ENCODE results near the gene IRGQ. TPM values are rescaled to one million over a fixed set of nuclear protein-coding genes. Genes with fewer than 3 reads are reported as not detected.

The IRGQ gene
- total RNA-seq, 1 donor from 2014 or later = 27.4 TPM

GRCh38 chr19:43544077-43544476 lies 51.9 kb downstream of the IRGQ start:
- H4K20me1 ChIP-seq (ENCODE audit: low read depth) = no peaks in the 10 kb centered on the region
- H3K4me2 ChIP-seq = no peak overlapping the region
- no peak overlapping the region for H2AFZ ChIP-seq (replicated peaks)
- no peak for TF ChIP-seq EZH2phosphoT487 (IDR thresholded peaks at IDR 0.05)
- TF ChIP-seq, protein P1, sequence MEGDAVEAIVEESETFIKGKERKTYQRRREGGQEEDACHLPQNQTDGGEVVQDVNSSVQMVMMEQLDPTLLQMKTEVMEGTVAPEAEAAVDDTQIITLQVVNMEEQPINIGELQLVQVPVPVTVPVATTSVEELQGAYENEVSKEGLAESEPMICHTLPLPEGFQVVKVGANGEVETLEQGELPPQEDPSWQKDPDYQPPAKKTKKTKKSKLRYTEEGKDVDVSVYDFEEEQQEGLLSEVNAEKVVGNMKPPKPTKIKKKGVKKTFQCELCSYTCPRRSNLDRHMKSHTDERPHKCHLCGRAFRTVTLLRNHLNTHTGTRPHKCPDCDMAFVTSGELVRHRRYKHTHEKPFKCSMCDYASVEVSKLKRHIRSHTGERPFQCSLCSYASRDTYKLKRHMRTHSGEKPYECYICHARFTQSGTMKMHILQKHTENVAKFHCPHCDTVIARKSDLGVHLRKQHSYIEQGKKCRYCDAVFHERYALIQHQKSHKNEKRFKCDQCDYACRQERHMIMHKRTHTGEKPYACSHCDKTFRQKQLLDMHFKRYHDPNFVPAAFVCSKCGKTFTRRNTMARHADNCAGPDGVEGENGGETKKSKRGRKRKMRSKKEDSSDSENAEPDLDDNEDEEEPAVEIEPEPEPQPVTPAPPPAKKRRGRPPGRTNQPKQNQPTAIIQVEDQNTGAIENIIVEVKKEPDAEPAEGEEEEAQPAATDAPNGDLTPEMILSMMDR (IDR thresholded peaks at IDR 0.05) = no peak
- no peak for TF ChIP-seq EZH2 (IDR thresholded peaks at IDR 0.05)
- H3K79me2 ChIP-seq (ENCODE audit: low read depth) = no peaks in the 10 kb centered on the region
- H3K27me3 ChIP-seq = no peaks in the 10 kb centered on the region
- peaks cover 44% of the 10 kb centered on the region for H3K36me3 Mint-ChIP-seq
- H3K9me3 Mint-ChIP-seq = peaks cover 9% of the 10 kb centered on the region
- no peak overlapping the region for H3K9ac ChIP-seq
- no peak overlapping the region for H3K27ac Mint-ChIP-seq
- H3F3A ChIP-seq (ENCODE audit: low read depth) = no peaks in the 10 kb centered on the region
- H3K27ac ChIP-seq = no peak overlapping the region
- H3K4me1 ChIP-seq = no peaks in the 10 kb centered on the region
- H3K4me3 Mint-ChIP-seq = no peak overlapping the region
- peaks cover 4% of the 10 kb centered on the region for H3K36me3 ChIP-seq
- peaks cover 4% of the 10 kb centered on the region for H3K9me3 ChIP-seq (ENCODE audit: low read depth)
- H3K4me1 Mint-ChIP-seq = no peaks in the 10 kb centered on the region
- peaks cover 9% of the 10 kb centered on the region for H3K27me3 Mint-ChIP-seq (ENCODE audit: insufficient read depth, low read depth)
- DNase-seq (ENCODE audit: low spot score) = no peak
- H3K4me3 ChIP-seq = no peak overlapping the region

DNA sequence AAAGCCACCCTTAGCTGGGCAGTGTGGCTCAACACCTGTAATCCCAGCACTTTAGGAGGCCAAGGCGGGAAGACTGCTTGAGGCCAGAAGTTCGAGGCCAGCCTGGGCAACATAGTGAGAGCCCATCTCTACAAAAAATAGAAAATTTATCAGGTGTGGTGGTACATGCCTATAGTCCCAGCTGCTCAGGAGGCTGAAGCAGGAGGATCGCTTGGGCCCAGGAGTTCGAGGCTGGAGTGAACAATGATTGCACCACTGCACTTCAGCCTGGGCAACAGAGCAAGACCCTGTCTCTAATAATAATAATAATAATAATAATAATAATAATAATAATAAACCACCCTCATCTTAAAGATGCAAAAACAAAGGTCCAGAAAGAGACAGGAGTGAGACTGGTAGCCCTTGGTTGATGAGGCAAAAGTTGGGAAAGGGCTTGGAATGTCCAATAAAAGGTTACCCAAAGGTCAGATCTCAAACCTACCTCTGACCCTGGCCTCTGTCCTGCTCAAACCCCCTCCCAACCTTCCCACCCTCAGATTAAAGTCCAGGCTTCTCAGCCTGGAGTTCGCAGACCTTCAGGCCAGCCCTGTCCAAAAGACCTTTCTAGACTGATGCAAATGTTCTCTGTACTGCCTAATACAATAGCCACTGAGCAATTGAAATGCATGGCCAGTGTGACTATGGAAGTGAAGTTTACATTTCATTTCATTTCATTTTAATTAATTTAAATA lies 53.8 kb downstream of the IRGQ start:
- Mint-ChIP-seq H3K27me3 (ENCODE audit: insufficient read depth, low read depth) (peaks cover 7% of the 10 kb centered on the region), H3K4me3 (no peak overlapping the region), H3K9me3 (peaks cover 12% of the 10 kb centered on the region), H3K27ac (no peak overlapping the region), H3K36me3 (peaks cover 55% of the 10 kb centered on the region), H3K4me1 (no peaks in the 10 kb centered on the region)
- H3K27ac ChIP-seq = no peak overlapping the region
- no peak overlapping the region for H2AFZ ChIP-seq (replicated peaks)
- peaks cover 9% of the 10 kb centered on the region for H3K9me3 ChIP-seq (ENCODE audit: low read depth)
- no peak overlapping the region for H3K4me3 ChIP-seq
- H3K79me2 ChIP-seq (ENCODE audit: low read depth) = no peaks in the 10 kb centered on the region
- no peak for DNase-seq (ENCODE audit: low spot score)
- no peaks in the 10 kb centered on the region for H3K27me3 ChIP-seq
- H4K20me1 ChIP-seq (ENCODE audit: low read depth) = no peaks in the 10 kb centered on the region
- H3K4me1 ChIP-seq = no peaks in the 10 kb centered on the region
- H3F3A ChIP-seq (ENCODE audit: low read depth) = no peaks in the 10 kb centered on the region
- H3K36me3 ChIP-seq = peaks cover 13% of the 10 kb centered on the region
- TF ChIP-seq, protein P1 (IDR thresholded peaks at IDR 0.05) = no peak
- TF ChIP-seq EZH2 (IDR thresholded peaks at IDR 0.05) = no peak
- no peak for TF ChIP-seq EZH2phosphoT487 (IDR thresholded peaks at IDR 0.05)
- H3K4me2 ChIP-seq = no peak overlapping the region
- no peak overlapping the region for H3K9ac ChIP-seq

DNA sequence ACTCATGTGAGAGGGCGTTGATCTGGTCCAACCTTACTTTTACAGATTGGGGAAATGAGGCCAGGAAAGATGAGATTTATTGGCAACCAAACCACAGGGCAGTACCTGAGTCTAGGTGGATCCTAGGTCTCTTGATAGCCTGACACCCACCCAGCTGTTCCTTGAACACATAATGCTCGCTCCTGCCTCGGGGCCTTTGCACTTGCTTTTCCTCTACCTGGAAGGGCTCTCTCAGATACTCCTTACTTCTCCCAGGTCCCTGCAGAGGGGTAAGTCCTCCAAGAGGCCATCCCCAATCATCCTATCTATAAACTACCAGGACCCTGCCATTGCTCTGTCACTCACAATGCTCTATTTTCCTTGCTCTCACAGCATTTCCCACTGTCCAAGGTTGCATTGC lies 55.6 kb downstream of the IRGQ start:
- Mint-ChIP-seq H3K4me3 (no peak overlapping the region), H3K4me1 (peaks cover 9% of the 10 kb centered on the region), H3K36me3 (peaks cover 59% of the 10 kb centered on the region), H3K27ac (no peak overlapping the region), H3K27me3 (ENCODE audit: insufficient read depth, low read depth) (peaks cover 5% of the 10 kb centered on the region), H3K9me3 (peaks cover 12% of the 10 kb centered on the region)
- H3K27ac ChIP-seq = no peak overlapping the region
- H3K9me3 ChIP-seq (ENCODE audit: low read depth) = peaks cover 9% of the 10 kb centered on the region
- H3K4me1 ChIP-seq = no peaks in the 10 kb centered on the region
- no peak overlapping the region for H3K4me3 ChIP-seq
- TF ChIP-seq EZH2phosphoT487 (IDR thresholded peaks at IDR 0.05) (no peak), EZH2 (IDR thresholded peaks at IDR 0.05) (no peak)
- TF ChIP-seq, protein P1 (IDR thresholded peaks at IDR 0.05) = no peak
- no peak for DNase-seq (ENCODE audit: low spot score)
- peaks cover 13% of the 10 kb centered on the region for H3K36me3 ChIP-seq
- no peak overlapping the region for H3K9ac ChIP-seq
- H2AFZ ChIP-seq (replicated peaks) = no peak overlapping the region
- no peak overlapping the region for H3K4me2 ChIP-seq
- no peaks in the 10 kb centered on the region for H3K27me3 ChIP-seq
- H4K20me1 ChIP-seq (ENCODE audit: low read depth) = no peaks in the 10 kb centered on the region
- peaks cover 5% of the 10 kb centered on the region for H3F3A ChIP-seq (ENCODE audit: low read depth)
- no peaks in the 10 kb centered on the region for H3K79me2 ChIP-seq (ENCODE audit: low read depth)
